GM21367 (cell line): ENCODE results near the gene COL8A2.

Source experiments
- ATAC-seq: cut with Tn5 transposase; IDR thresholded peaks from one replicate; pipeline ENCODE4 v1.9.1; 2021; ENCODE audit not compliant: unreplicated experiment

Gene COL8A2

DNA sequence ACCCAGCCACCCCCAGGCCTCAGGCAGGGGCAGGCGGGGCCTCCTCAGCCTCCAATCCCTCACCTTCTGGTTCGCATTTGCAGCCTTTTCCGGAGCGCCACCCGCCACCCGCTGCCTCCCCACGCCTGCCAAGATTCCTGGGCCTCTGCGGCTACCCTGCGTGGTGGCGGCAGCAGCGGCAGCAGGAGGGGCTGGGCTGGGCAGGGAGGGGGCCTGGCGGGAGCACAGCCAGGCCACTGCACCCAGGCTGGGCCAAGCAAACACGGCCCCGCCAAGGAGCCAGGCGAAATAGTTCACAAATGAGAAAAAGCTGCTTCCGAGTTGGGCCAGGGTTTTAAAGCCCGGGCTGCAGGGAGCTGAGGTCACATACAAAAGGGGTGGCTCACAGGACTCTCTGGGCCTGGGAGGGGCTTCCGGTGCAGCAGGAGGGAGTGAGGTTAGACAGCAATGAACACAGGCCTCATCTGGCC lies 9.8 kb downstream of the COL8A2 start:
- ATAC-seq: no peak

DNA sequence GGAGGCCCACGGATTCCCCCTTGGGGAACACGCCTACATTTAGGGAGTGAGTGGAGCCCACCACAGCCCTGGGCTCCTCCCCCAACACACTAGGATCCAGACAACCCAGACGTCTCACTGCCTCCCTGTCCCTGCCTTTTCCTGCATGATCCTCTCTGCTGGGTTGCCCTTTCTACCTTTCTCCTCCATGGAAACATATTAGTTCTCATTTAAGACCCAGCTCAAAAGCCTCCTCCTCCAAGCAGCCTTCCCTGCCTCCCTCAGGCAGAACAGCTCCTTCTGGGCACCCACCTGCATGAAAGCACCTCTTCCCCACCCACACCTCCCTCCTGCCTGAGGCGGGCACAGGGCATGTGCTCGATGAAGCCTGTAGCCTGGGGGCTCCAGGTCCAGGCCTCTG lies 10.7 kb downstream of the COL8A2 start:
- no peak for ATAC-seq

DNA sequence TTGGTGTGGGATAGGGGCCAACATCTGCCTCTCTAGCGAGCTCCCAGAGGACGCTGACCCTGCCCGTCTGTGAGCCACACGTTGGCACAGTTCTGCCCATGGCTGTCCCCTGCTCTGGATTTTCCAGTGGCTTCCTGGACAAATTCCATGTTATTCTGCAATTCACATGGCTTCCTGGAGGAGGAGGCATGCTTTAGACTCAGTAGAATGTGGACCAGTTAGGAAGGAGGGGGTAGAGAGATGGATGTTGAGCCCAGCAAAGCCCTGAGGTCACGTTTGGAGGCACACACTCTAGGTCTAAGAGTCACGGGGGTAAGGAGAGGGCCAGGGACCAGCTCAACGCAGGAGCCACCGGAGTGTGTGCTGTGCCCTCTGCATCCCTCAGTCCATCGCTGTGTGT lies 12.2 kb downstream of the COL8A2 start:
- ATAC-seq: no peak

GRCh38 chr1:36111151-36111550 lies 13.9 kb downstream of the COL8A2 start:
- no peak for ATAC-seq

- no peak for ATAC-seq
These were observed 15.9 kb downstream of the COL8A2 start for GRCh38 chr1:36109041-36109679.

DNA sequence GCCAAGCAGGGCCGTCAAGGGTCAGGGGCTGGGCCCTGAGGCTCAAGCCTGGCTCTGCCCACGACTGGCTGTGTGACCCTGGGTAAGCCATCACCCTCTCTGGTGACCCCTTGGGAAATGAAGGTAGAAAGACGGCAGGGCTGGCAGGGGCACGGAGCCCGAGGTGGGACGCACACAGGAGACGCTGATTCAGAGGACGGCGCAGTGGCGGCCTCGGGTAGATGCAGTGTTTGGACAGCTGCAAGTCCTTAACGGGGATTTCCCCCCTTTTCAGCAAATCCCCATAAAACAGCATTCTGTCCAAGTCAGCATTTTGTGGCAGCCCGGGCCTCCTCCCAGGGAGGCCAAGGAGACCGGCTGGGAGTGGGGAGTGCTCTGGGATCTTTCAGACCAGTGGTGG lies 16.7 kb downstream of the COL8A2 start:
- no peak for ATAC-seq

DNA sequence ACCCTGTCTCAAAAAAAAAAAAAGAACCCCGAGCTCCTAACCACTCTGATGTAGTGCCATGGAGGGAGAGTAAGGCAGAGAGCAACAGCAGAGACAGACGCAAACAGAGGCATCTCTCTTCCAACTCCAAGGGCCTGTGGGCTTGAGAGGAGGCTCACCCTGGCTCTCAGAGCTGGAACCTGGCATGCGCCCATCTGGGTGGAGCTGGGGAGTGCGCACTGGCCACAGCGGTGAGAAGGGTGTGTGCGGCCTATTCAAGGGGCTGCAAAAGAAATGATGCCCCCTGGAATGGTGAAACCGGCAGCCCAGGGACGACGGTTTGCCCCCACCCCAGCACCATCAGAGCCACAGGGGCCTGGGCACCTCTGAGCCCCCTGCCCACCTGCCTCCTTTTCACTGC lies 17.6 kb downstream of the COL8A2 start:
- ATAC-seq: no peak

DNA sequence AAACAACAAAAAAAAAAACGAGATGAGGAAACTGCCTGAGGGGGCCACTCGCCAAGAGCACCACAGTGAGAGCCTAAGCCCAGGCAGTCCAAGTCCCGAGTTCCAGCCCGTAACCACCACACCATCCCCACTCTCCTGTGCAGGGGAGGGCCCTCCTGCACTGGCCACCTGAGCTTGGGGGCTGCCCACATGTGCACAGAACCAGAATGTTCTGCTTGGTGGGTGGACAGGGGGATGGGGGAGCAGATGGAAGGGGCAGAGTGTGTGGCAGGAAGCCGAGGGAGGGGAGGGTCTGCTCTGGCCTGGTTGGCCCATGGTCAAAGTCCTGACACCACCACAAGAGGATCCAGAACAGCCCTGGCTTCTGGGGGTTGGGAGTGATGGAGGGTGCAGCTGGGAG lies 18.8 kb downstream of the COL8A2 start:
- ATAC-seq: no peak

DNA sequence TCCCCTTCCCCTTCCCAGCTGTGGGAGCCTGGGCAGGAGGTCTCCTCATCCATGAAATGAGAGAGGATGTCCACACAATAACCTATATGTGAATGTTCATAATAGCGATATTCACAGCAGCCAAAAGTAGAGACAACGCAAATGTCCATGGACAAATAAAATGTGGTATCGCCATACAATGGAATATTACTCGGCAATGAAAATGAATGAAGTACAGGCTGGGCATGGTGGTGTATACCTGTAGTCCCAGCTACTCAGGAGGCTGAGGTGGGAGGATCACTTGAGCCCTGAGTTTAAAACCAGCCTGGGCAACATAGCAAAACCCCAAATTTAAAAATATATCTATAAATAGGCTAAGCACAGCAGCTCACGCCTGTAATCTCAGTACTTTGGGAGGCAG lies 23.5 kb downstream of the COL8A2 start:
- no peak for ATAC-seq

DNA sequence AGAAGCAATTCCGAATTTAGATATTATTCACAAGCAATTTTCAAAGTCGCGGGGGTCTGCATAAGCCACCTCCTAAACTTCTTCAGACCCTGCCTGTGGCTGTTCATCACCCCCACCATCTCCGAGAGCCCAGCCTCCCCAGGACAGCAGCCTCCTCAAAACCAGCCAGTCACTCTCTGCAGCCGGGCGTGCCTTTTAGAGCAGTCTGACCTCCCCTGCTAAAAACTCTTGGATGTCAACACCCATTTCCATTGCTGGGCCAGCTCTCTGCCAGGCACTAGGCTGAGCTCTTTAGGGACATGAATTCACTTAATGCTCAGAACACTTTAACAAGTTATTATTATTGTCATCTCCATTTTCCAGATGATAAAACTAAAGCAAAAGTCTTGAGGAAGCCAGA lies 24.6 kb downstream of the COL8A2 start:
- ATAC-seq: no peak

DNA sequence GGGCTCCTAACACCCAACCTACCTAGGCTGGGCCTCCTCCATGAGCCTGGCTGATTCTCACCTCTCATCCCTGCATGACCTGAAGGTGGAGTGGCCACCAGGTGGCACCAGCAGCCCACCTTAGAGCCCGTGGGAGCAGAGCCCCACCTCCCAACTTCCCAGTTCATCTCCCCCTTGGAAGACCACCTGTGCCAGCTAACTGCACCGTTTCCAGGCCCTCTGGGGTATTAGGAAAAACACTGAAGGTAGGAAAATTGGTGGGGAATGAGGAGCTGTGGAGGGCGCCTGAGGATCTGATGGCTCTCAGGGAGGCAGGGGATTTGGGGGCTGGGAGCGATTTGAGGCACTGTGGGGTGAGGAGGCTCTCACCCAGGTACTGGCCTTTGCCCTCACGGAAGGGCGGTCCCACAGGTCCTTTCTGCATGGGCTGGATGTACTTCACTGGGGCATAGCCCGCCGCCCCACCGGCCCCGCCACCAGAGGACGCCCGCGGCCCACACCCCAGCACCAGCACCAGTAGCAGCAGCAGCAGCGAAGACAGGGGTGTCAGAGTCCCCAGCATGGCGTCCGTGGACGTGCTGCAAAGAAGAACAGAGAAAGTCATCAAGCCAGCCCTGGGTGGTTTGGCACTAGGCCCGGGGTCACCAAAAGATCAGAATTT lies 25.2 kb downstream of the COL8A2 start:
- ATAC-seq: no peak

DNA sequence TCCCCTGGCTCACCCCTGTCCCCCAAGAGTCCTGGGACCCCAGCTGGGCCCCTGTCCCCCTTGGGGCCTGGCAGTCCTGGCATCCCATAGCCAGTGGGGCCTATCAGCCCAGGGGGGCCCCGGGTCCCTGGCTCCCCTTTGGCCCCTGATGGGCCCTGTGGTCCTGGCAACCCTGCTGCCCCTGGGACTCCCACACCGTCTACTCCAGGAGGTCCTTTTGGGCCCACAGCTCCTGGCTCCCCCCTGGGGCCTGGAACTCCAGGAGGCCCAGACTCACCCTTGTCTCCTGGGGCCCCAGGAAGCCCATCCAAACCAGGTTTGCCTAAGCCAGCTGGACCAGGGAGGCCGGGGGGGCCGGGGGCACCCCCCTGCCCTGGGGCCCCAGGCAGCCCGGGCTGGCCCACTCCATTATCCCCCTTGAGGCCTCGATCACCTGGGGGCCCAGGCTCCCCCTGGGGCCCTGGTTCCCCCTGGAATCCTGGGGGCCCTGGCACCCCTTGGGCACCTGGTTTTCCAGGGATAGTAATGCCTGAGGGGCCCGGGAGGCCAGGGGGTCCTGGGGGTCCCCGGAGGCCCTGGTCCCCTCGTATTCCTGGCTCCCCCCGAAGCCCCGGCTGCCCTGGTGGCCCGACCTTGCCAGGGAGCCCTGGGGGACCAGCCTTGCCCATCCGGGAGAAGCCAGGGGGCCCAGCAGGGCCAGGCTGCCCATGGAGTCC lies 26.2 kb downstream of the COL8A2 start:
- no peak for ATAC-seq

- no peak for ATAC-seq
These were observed 27.1 kb downstream of the COL8A2 start for GRCh38 chr1:36097693-36098585.

- ATAC-seq: no peak
These were observed 28.3 kb downstream of the COL8A2 start for GRCh38 chr1:36096500-36097432.

DNA sequence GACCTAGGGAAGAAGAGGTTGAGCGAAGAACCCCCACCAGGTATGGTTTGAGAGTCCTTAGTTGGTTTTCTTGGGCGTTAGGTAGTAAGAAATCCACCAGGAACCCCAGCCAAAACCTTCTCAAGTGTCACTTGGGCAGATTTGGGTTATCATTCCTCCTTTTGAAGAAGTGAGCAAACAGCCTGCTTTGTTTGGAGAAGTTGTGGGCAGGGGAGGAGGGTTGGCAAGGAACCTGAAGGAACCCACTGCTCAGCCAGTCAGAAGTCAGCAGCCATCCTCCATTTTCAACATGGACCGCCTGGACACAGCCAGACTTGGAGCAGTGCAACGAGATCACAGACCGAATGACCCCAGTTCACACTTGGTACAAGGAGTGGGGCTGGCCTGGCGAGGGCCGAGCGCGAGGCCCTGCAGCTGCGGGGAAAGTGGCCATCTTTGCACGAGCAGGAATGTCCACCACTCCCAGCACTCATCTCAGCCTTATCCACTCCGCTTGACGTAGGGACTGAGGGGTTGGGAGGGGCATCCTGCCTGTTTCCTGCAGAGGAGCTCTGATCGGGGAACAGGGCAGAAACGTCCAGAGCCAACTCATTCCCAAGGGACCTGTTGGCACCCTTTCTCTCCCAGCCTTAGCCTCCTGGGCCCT lies 29.1 kb downstream of the COL8A2 start:
- no peak for ATAC-seq

DNA sequence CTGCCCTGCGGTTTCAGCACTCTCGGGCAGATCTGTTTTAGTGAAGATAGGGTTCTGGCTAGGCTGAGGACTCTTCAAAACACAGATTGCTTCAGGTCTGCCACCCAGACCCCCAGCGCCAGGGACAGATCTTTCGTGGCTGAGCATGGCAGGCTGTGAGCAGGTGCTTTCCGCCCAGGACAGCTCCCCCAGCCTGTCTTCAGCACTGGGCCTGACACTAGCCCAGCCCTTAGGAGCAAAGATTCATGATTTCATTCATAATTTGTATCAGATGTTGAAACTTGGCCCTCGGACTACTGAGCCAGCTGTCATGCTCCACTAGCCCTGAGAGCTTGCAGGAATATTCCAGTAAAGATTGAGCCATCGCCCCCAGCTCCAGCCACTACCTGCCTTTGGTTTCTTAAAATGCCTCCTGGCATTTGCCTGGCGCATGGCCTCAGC lies 30.4 kb downstream of the COL8A2 start:
- no peak for ATAC-seq

DNA sequence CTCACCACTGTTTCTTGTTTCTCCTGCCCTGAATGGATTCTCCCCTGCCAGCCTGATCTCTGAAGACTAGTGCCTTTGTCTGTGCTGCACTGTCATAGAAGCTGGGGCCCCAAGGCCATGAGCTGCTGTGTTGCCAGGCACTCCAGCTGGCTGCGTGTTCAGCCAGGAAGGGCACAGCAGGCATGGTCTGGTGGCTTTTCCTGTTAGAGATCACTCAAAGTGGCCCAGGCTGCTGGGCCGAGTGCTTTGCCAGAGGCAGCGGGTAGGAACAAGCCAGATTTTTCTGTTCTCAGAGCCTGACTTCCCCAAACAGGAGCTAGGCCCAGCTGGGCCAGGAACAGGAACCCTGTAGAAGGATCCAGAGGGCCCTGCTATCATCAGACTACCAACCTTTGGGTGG lies 31.1 kb downstream of the COL8A2 start:
- no peak for ATAC-seq

DNA sequence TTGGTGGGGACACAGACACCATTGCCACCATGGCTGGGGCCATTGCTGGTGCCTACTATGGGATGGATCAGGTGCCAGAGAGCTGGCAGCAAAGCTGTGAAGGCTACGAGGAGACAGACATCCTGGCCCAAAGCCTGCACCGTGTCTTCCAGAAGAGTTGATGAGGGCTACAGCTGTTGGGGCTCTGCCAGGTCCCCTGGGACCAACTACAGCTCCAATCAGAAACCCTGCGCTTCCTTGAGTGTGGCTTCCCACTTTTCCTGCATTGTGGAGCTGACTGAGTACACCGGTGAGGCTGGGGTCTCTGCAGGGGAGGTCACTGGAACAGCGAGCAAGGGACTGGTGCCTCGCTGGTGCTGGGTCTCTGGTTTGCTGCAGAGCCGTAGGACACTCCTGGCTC lies 31.8 kb downstream of the COL8A2 start:
- no peak for ATAC-seq

- ATAC-seq: no peak
These were observed 32.2 kb downstream of the COL8A2 start for GRCh38 chr1:36092798-36093185.
